Endothelial cell of umbilical vein (primary cell): ENCODE data around the gene CLDN9.

ENCODE experiments used
- EZH2 ChIP-seq: IDR thresholded peaks from 2 replicates; pipeline ENCODE4 v1.6.1; 2012; ENCODE audit warnings: borderline replicate concordance, low read depth, mild to moderate bottlenecking, moderate library complexity, low read length, inconsistent platforms; ENCODE audit not compliant: severe bottlenecking
- JUN ChIP-seq: IDR thresholded peaks from 2 replicates; pipeline ENCODE4 v1.6.1; 2011; ENCODE audit warnings: borderline replicate concordance, low read depth; ENCODE audit not compliant: insufficient read length, insufficient read depth
- POLR2A ChIP-seq: IDR thresholded peaks from 2 replicates; pipeline ENCODE4 v1.6.1; 2012; ENCODE audit warnings: low read depth, mild to moderate bottlenecking, control low read depth, low read length
- POLR2AphosphoS5 ChIP-seq: IDR thresholded peaks from 2 replicates; pipeline ENCODE4 v1.6.1; 2012; ENCODE audit warnings: low read depth, mild to moderate bottlenecking, control low read depth, low read length, moderate library complexity; ENCODE audit not compliant: insufficient read depth
- TF ChIP-seq, protein P1 (sequence below), 2 donors: IDR thresholded peaks; 1 replicate in 1 of 2; 2 replicates in 1 of 2; pipeline ENCODE4 v1.5.1; 2011; ENCODE audit warnings: low read length in 2 of 2, mild to moderate bottlenecking in 2 of 2, moderate library complexity in 2 of 2, control low read depth in 1 of 2, inconsistent platforms in 1 of 2, low read depth in 1 of 2; ENCODE audit not compliant: insufficient read depth in 1 of 2; ENCODE audit errors: extremely low read depth in 1 of 2

DNA sequence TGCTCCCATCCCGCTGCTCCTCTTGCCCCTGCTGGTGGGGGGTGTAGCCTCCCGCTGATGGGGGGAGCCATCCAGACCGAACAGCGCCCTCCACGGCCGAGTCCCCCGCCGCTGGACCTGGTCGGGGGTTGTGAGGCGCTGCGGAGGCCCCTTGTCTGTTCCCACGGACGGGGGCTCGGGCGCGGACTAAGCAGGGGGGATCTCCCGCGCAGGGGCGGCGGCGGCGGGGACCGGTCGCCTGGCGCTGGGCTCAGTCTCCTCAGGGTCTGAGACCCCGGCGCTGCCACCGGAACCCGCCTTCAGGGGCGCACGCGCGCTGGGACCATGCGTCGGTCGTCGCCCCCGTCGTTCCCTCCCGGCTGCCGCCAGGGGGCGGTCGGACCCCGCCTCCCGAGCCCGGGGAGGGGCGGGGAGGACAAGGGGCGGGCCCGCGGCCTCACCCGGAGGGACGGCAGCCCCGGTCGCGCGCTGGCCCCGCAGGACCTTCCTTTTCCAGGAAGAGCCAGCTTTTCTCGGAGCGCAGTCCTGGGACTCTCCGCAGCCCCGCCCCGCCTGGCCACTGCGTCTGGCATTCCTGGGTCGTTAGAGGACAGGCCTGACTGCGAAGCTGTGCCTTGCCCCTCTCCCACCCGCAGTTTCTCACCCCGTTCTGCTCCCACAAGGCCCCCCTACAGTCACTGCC, 46.5 kb downstream of the CLDN9 start:
- TF ChIP-seq, protein P1, sequence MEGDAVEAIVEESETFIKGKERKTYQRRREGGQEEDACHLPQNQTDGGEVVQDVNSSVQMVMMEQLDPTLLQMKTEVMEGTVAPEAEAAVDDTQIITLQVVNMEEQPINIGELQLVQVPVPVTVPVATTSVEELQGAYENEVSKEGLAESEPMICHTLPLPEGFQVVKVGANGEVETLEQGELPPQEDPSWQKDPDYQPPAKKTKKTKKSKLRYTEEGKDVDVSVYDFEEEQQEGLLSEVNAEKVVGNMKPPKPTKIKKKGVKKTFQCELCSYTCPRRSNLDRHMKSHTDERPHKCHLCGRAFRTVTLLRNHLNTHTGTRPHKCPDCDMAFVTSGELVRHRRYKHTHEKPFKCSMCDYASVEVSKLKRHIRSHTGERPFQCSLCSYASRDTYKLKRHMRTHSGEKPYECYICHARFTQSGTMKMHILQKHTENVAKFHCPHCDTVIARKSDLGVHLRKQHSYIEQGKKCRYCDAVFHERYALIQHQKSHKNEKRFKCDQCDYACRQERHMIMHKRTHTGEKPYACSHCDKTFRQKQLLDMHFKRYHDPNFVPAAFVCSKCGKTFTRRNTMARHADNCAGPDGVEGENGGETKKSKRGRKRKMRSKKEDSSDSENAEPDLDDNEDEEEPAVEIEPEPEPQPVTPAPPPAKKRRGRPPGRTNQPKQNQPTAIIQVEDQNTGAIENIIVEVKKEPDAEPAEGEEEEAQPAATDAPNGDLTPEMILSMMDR (IDR thresholded peaks at IDR 0.05; ENCODE audit: extremely low read depth in 1 of 2, insufficient read depth in 1 of 2, low read depth in 1 of 2, low read length in 2 of 2), result peak; percentile 73 to 84
- TF ChIP-seq POLR2A, result peak; percentile 76
- no peak for TF ChIP-seq EZH2
- peak; percentile 82 for TF ChIP-seq POLR2AphosphoS5
- no peak for TF ChIP-seq JUN
